GM21528 (cell line): Measurements from ENCODE around the gene NMNAT3.

Experiments used
- ATAC-seq: cut with Tn5 transposase; IDR thresholded peaks from one replicate; pipeline ENCODE4 v1.9.1; 2021; ENCODE audit warnings: mild to moderate bottlenecking, moderate library complexity; ENCODE audit not compliant: unreplicated experiment, low FRiP score

NMNAT3 gene

GRCh38 chr3:139677388-139678155 is at the start of gene NMNAT3:
Gene NMNAT3 (minus strand): TSS chr3:139677972. CDS start chr3:139627724, 50,248 bp downstream.
- peak; percentile 98 for ATAC-seq

GRCh38 chr3:139721370-139721769 is 43.6 kb upstream of the NMNAT3 start:
- ATAC-seq = no peak

- no peak for ATAC-seq
Measured at GRCh38 chr3:139718415-139718814, 40.6 kb upstream of the NMNAT3 start.

GRCh38 chr3:139716908-139717485 is 39.2 kb upstream of the NMNAT3 start:
- ATAC-seq = no peak

GRCh38 chr3:139715743-139716360 is 38.1 kb upstream of the NMNAT3 start:
- no peak for ATAC-seq

GRCh38 chr3:139715166-139715565 is 37.4 kb upstream of the NMNAT3 start:
- no peak for ATAC-seq

GRCh38 chr3:139710212-139710611 is 32.4 kb upstream of the NMNAT3 start:
- ATAC-seq = no peak

- no peak for ATAC-seq
Measured at GRCh38 chr3:139705631-139706030, 27.9 kb upstream of the NMNAT3 start.

GRCh38 chr3:139696314-139696604 is 18.5 kb upstream of the NMNAT3 start:
- ATAC-seq = no peak

GRCh38 chr3:139695426-139696313 is 17.9 kb upstream of the NMNAT3 start:
- ATAC-seq = no peak

GRCh38 chr3:139695007-139695406 is 17.2 kb upstream of the NMNAT3 start:
- ATAC-seq = no peak

- ATAC-seq = no peak
Measured at GRCh38 chr3:139694542-139694941, 16.8 kb upstream of the NMNAT3 start.

- ATAC-seq = no peak
Measured at GRCh38 chr3:139691619-139692018, 13.8 kb upstream of the NMNAT3 start.

GRCh38 chr3:139689708-139690228 is 12.0 kb upstream of the NMNAT3 start:
- no peak for ATAC-seq

- ATAC-seq = no peak
Measured at GRCh38 chr3:139689122-139689521, 11.3 kb upstream of the NMNAT3 start.

- no peak for ATAC-seq
Measured at GRCh38 chr3:139687431-139687830, 9.7 kb upstream of the NMNAT3 start.

- no peak for ATAC-seq
Measured at GRCh38 chr3:139686624-139687023, 8.9 kb upstream of the NMNAT3 start.

GRCh38 chr3:139686206-139686605 is 8.4 kb upstream of the NMNAT3 start:
- no peak for ATAC-seq

- ATAC-seq = no peak
Measured at GRCh38 chr3:139679220-139679775, 1.5 kb upstream of the NMNAT3 start.

GRCh38 chr3:139676632-139677387 is 962 bp downstream of the NMNAT3 start:
- ATAC-seq = no peak
